NB4 (cell line): ENCODE data around the gene CTNNA3.

Source experiments
- CTCF ChIP-seq: IDR thresholded peaks from one replicate; pipeline ENCODE4 v1.5.1; 2012; ENCODE audit warnings: low read depth, low read length
- POLR2A ChIP-seq: IDR thresholded peaks from 2 replicates; pipeline ENCODE4 v1.6.1; 2011; ENCODE audit warnings: mild to moderate bottlenecking; ENCODE audit not compliant: insufficient read length; ENCODE audit errors: extremely low read depth

GRCh38 chr10:67587771-67588170, 108.2 kb downstream of the CTNNA3 start:
- TF ChIP-seq CTCF (no peak), POLR2A (no peak)
